ENCODE data around the gene SLC10A4. TPM values are rescaled to one million over a fixed set of nuclear protein-coding genes. Genes with fewer than 3 reads are reported as not detected.
"Not testable (repeated sequence)": the region's sequence is repeated elsewhere in the genome, so short reads cannot be mapped to it uniquely, and the experiment has no call there.

SLC10A4 gene
- total RNA-seq, 1 donor from 2014 or later = 0.24 TPM

GRCh38 chr4:48450740-48451139 lies 32.4 kb upstream of the SLC10A4 start:
- Mint-ChIP-seq H3K9me3 (peaks cover 2% of the 10 kb centered on the region), H3K4me3 (no peak overlapping the region), H3K36me3 (no peaks in the 10 kb centered on the region), H3K27ac (no peak overlapping the region), H3K27me3 (ENCODE audit: insufficient read depth, low read depth) (peaks cover 2% of the 10 kb centered on the region), H3K4me1 (no peaks in the 10 kb centered on the region)
- Histone ChIP-seq H3K4me1 (no peaks in the 10 kb centered on the region), H3K79me2 (ENCODE audit: low read depth) (no peaks in the 10 kb centered on the region), H2AFZ (replicated peaks) (no peak overlapping the region), H4K20me1 (ENCODE audit: low read depth) (no peaks in the 10 kb centered on the region), H3K9ac (no peak overlapping the region), H3K36me3 (no peaks in the 10 kb centered on the region), H3K27ac (no peak overlapping the region), H3K4me3 (no peak overlapping the region), H3K9me3 (ENCODE audit: low read depth) (no peaks in the 10 kb centered on the region), H3K4me2 (no peak overlapping the region), H3F3A (ENCODE audit: low read depth) (peaks cover 5% of the 10 kb centered on the region), H3K27me3 (no peaks in the 10 kb centered on the region)
- TF ChIP-seq EZH2phosphoT487 (IDR thresholded peaks at IDR 0.05) (no peak), EZH2 (IDR thresholded peaks at IDR 0.05) (no peak), CTCF (IDR thresholded peaks at IDR 0.05) (no peak)
- no peak for DNase-seq (ENCODE audit: low spot score)

DNA sequence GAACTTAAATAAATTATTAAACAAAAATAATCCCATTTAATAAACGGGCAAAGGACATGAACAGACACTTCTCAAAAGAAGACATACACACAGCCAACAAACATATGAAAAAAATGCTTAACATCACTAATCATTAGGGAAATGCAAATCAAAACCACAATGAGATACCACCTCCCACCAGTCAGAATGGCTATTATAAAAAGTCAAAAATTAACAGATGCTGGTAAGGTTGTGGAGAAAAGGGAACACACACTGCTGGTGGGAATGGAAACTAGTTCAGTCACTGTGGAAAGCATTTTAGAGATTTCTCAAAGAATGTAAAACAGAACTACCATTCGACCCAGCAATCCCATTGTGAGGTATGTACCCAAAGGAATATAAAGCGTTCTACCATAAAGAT lies 31.5 kb upstream of the SLC10A4 start:
- DNase-seq (ENCODE audit: low spot score); H3K27ac ChIP-seq; H3K4me3 Mint-ChIP-seq; H3K9me3 ChIP-seq (ENCODE audit: low read depth); H3K4me1 ChIP-seq; H3K36me3 Mint-ChIP-seq; H3K27me3 ChIP-seq; H3K36me3 ChIP-seq; H3K4me1 Mint-ChIP-seq; H3K4me2 ChIP-seq; H3K4me3 ChIP-seq; H4K20me1 ChIP-seq (ENCODE audit: low read depth); H3F3A ChIP-seq (ENCODE audit: low read depth); H3K9me3 Mint-ChIP-seq; H3K9ac ChIP-seq; H3K79me2 ChIP-seq (ENCODE audit: low read depth); H3K27me3 Mint-ChIP-seq (ENCODE audit: insufficient read depth, low read depth); H2AFZ ChIP-seq (replicated peaks); H3K27ac Mint-ChIP-seq: not testable (repeated sequence)

DNA sequence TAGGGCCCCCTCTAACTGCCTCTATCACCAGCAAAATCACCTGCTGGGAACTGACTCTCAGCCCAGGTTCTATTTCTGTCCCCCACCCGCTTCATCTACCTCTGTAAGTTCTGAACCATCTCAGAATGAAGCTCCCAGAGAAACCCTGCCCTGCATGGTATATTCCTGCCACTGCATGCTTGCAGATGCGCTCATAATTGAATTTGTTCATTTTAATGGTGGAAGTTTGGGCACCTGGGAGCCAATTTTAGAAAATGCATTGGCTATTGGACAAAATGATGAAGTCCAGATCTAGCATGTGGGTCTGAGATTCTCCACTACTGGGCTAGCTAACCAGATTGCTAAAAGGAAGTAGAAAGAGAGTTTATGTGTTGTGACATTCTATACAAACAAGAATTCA lies 28.6 kb upstream of the SLC10A4 start:
- H3K27ac ChIP-seq = no peak overlapping the region
- Mint-ChIP-seq H3K27me3 (ENCODE audit: insufficient read depth, low read depth) (peaks cover 2% of the 10 kb centered on the region), H3K4me3 (no peak overlapping the region), H3K27ac (no peak overlapping the region), H3K9me3 (peaks cover 2% of the 10 kb centered on the region), H3K36me3 (no peaks in the 10 kb centered on the region), H3K4me1 (no peaks in the 10 kb centered on the region)
- H3F3A ChIP-seq (ENCODE audit: low read depth) = peaks cover 5% of the 10 kb centered on the region
- no peaks in the 10 kb centered on the region for H3K79me2 ChIP-seq (ENCODE audit: low read depth)
- DNase-seq (ENCODE audit: low spot score) = no peak
- H3K27me3 ChIP-seq = no peaks in the 10 kb centered on the region
- H3K9me3 ChIP-seq (ENCODE audit: low read depth) = no peaks in the 10 kb centered on the region
- H3K4me1 ChIP-seq = no peaks in the 10 kb centered on the region
- H3K36me3 ChIP-seq = no peaks in the 10 kb centered on the region
- no peak overlapping the region for H3K4me2 ChIP-seq
- H3K9ac ChIP-seq = no peak overlapping the region
- no peaks in the 10 kb centered on the region for H4K20me1 ChIP-seq (ENCODE audit: low read depth)
- H3K4me3 ChIP-seq = no peak overlapping the region
- TF ChIP-seq EZH2 (IDR thresholded peaks at IDR 0.05) = no peak
- H2AFZ ChIP-seq (replicated peaks) = no peak overlapping the region

GRCh38 chr4:48461000-48461399 lies 22.1 kb upstream of the SLC10A4 start:
- Histone ChIP-seq H3K4me1 (no peaks in the 10 kb centered on the region), H3K27ac (no peak overlapping the region), H4K20me1 (ENCODE audit: low read depth) (no peaks in the 10 kb centered on the region), H3K9ac (no peak overlapping the region), H3K27me3 (no peaks in the 10 kb centered on the region), H3F3A (ENCODE audit: low read depth) (no peaks in the 10 kb centered on the region), H3K4me2 (no peak overlapping the region), H2AFZ (replicated peaks) (no peak overlapping the region), H3K4me3 (no peak overlapping the region), H3K79me2 (ENCODE audit: low read depth) (no peaks in the 10 kb centered on the region), H3K9me3 (ENCODE audit: low read depth) (no peaks in the 10 kb centered on the region), H3K36me3 (no peaks in the 10 kb centered on the region)
- no peak overlapping the region for H3K4me3 Mint-ChIP-seq
- peaks cover 5% of the 10 kb centered on the region for H3K27me3 Mint-ChIP-seq (ENCODE audit: insufficient read depth, low read depth)
- no peak for TF ChIP-seq EZH2 (IDR thresholded peaks at IDR 0.05)
- TF ChIP-seq EZH2phosphoT487 (IDR thresholded peaks at IDR 0.05) = no peak
- TF ChIP-seq CTCF (IDR thresholded peaks at IDR 0.05) = no peak
- no peaks in the 10 kb centered on the region for H3K36me3 Mint-ChIP-seq
- H3K4me1 Mint-ChIP-seq = no peaks in the 10 kb centered on the region
- no peak for DNase-seq (ENCODE audit: low spot score)
- no peak overlapping the region for H3K27ac Mint-ChIP-seq
- no peaks in the 10 kb centered on the region for H3K9me3 Mint-ChIP-seq
